ENCODE data around the gene FAM120B.

GRCh38 chr6:170286934-170287265 is 19.7 kb upstream of the FAM120B start:
- TF ChIP-seq, protein P1, sequence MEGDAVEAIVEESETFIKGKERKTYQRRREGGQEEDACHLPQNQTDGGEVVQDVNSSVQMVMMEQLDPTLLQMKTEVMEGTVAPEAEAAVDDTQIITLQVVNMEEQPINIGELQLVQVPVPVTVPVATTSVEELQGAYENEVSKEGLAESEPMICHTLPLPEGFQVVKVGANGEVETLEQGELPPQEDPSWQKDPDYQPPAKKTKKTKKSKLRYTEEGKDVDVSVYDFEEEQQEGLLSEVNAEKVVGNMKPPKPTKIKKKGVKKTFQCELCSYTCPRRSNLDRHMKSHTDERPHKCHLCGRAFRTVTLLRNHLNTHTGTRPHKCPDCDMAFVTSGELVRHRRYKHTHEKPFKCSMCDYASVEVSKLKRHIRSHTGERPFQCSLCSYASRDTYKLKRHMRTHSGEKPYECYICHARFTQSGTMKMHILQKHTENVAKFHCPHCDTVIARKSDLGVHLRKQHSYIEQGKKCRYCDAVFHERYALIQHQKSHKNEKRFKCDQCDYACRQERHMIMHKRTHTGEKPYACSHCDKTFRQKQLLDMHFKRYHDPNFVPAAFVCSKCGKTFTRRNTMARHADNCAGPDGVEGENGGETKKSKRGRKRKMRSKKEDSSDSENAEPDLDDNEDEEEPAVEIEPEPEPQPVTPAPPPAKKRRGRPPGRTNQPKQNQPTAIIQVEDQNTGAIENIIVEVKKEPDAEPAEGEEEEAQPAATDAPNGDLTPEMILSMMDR (IDR thresholded peaks at IDR 0.05 in 2 of 3, conservative IDR thresholded peaks at IDR 0.05 in 1 of 3; ENCODE audit: borderline replicate concordance in 1 of 3, insufficient read depth in 1 of 3, low read depth in 2 of 3, low read length in 2 of 3): no peak
- TF ChIP-seq POLR2AphosphoS5 (IDR thresholded peaks at IDR 0.05; ENCODE audit: low read depth, low read length) (no peak), POLR2A (IDR thresholded peaks at IDR 0.05; ENCODE audit: borderline replicate concordance, extremely low read depth, insufficient read depth, insufficient read length) (no peak), CBX3 (IDR thresholded peaks at IDR 0.05; ENCODE audit: low read depth) (no peak), JUND (IDR thresholded peaks at IDR 0.05) (no peak), ZNF274 (IDR thresholded peaks at IDR 0.05; ENCODE audit: low read depth, low read length) (no peak), RAD21 (IDR thresholded peaks at IDR 0.05; ENCODE audit: low read depth) (no peak), SIN3A (IDR thresholded peaks at IDR 0.05; ENCODE audit: low read depth) (no peak), YY1 (IDR thresholded peaks at IDR 0.05; ENCODE audit: extremely low read depth, insufficient replicate concordance, low read depth, low read length) (no peak), ELF1 (IDR thresholded peaks at IDR 0.05; ENCODE audit: borderline replicate concordance, low read depth) (no peak)
- TF ChIP-seq, protein P2, sequence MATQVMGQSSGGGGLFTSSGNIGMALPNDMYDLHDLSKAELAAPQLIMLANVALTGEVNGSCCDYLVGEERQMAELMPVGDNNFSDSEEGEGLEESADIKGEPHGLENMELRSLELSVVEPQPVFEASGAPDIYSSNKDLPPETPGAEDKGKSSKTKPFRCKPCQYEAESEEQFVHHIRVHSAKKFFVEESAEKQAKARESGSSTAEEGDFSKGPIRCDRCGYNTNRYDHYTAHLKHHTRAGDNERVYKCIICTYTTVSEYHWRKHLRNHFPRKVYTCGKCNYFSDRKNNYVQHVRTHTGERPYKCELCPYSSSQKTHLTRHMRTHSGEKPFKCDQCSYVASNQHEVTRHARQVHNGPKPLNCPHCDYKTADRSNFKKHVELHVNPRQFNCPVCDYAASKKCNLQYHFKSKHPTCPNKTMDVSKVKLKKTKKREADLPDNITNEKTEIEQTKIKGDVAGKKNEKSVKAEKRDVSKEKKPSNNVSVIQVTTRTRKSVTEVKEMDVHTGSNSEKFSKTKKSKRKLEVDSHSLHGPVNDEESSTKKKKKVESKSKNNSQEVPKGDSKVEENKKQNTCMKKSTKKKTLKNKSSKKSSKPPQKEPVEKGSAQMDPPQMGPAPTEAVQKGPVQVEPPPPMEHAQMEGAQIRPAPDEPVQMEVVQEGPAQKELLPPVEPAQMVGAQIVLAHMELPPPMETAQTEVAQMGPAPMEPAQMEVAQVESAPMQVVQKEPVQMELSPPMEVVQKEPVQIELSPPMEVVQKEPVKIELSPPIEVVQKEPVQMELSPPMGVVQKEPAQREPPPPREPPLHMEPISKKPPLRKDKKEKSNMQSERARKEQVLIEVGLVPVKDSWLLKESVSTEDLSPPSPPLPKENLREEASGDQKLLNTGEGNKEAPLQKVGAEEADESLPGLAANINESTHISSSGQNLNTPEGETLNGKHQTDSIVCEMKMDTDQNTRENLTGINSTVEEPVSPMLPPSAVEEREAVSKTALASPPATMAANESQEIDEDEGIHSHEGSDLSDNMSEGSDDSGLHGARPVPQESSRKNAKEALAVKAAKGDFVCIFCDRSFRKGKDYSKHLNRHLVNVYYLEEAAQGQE (IDR thresholded peaks at IDR 0.05; ENCODE audit: low read depth): no peak

All from HCT116 (cell line).